Activated B cell treated with CpG ODN at 0.5 μM for 24 hours (primary cell): ENCODE measurements around the gene UBE2G2. TPM values are rescaled to one million over a fixed set of nuclear protein-coding genes. Genes with fewer than 3 reads are reported as not detected.

Experiments
- ATAC-seq: fragments of 200-7000 bp; cut with Tn5 transposase; one replicate; pipeline ENCODE4 v1.10.0; 2021; ENCODE audit warnings: low read depth, mild to moderate bottlenecking, moderate library complexity
- CTCF ChIA-PET: fragments of 350-600 bp; sonication (Branson Sonifier 250); formaldehyde crosslinking; loops from one replicate; lab custom pipeline; 2021; ENCODE audit warnings: antibody characterized with exemption; lab: Charles Lee
- POLR2A ChIA-PET: fragments of 350-600 bp; sonication (Branson Sonifier 250); formaldehyde crosslinking; loops from one replicate; lab custom pipeline; 2021; ENCODE audit warnings: antibody characterized with exemption; lab: Charles Lee
- DNase-seq: peaks from one replicate; pipeline ENCODE4 v3.0.0; 2022
- H3K27ac Mint-ChIP-seq: one replicate; pipeline ENCODE4 v1.8.0; 2020; ENCODE audit warnings: mixed read lengths
- H3K27me3 Mint-ChIP-seq: one replicate; pipeline ENCODE4 v1.8.0; 2021; ENCODE audit warnings: mixed read lengths
- H3K36me3 Mint-ChIP-seq: one replicate; pipeline ENCODE4 v1.8.0; 2021; ENCODE audit warnings: low read depth, mixed read lengths
- H3K4me1 Mint-ChIP-seq: one replicate; pipeline ENCODE4 v1.8.0; 2021; ENCODE audit warnings: mixed read lengths
- H3K4me3 Mint-ChIP-seq: one replicate; pipeline ENCODE4 v1.8.0; 2020; ENCODE audit warnings: mild to moderate bottlenecking, mixed read lengths
- H3K9me3 Mint-ChIP-seq: one replicate; pipeline ENCODE4 v1.8.0; 2020; ENCODE audit warnings: mixed read lengths
- CTCF ChIP-seq: fragments of 200-600 bp; IDR thresholded peaks from one replicate; pipeline ENCODE4 v1.8.0; 2022; ENCODE audit warnings: antibody characterized with exemption, mild to moderate bottlenecking
- intact Hi-C: fragments of 100-400 bp; cut with micrococcal nuclease; formaldehyde crosslinking; loops from one replicate; pipeline ENCODE4 v1.15.1; 2024
- total RNA-seq: library from RNA; stranded (reverse); gene quantifications from 2 replicates; pipeline ENCODE4 v1.2.3, GENCODE V29; 2022

The UBE2G2 gene
- total RNA-seq, 1 donor from 2014 or later = 108 TPM

- Mint-ChIP-seq H3K27ac (no peak within 1 kb of the TSS), H3K4me1 (peaks cover 12% of the 10 kb centered on the region), H3K4me3 (peak within 1 kb of the TSS; percentile 67), H3K27me3 (no peaks in the 10 kb centered on the region), H3K9me3 (peaks cover 6% of the 10 kb centered on the region), H3K36me3 (peaks cover 6% of the 10 kb centered on the region)
- POLR2A ChIA-PET = interaction anchor here (0.8 to 1.5 kb wide), 11 partner anchors 10 to 113 kb away, joined by 3 to 17 read pairs (median 4); partner anchors contain the start of genes PTTG1IP and UBE2G2
- intact Hi-C loops = loop anchor here (1.0 to 10.0 kb wide), 7 partner anchors 17 to 479 kb away; partner anchors contain the start of genes ADARB1, CFAP410, POFUT2 and PTTG1IP
- DNase-seq (peak; percentile 96), ATAC-seq (peak; percentile 69)
- no peak for TF ChIP-seq CTCF
- CTCF ChIA-PET = no interaction called here
These were observed 16.5 kb upstream of the UBE2G2 start, which contains the start of gene SUMO3 for GRCh38 chr21:44817914-44818639. Gene SUMO3 (minus strand): TSS chr21:44818062. CDS start chr21:44817968, 94 bp downstream.

GRCh38 chr21:44817506-44817880 lies 15.9 kb upstream of the UBE2G2 start:
- Mint-ChIP-seq H3K36me3 (peaks cover 9% of the 10 kb centered on the region), H3K4me1 (peaks cover 12% of the 10 kb centered on the region), H3K27me3 (no peaks in the 10 kb centered on the region), H3K27ac (no peak overlapping the region), H3K4me3 (peak overlapping the region; percentile 53), H3K9me3 (peaks cover 6% of the 10 kb centered on the region)
- POLR2A ChIA-PET = interaction anchor here (0.5 to 1.5 kb wide), 18 partner anchors 9 to 924 kb away, joined by 3 to 17 read pairs (median 4); partner anchors contain the start of genes POFUT2, PTTG1IP and UBE2G2
- CTCF ChIA-PET = no interaction called here
- intact Hi-C loops = loop anchor here (1.0 to 10.0 kb wide), 5 partner anchors 16 to 479 kb away; partner anchors contain the start of genes ADARB1, CFAP410, POFUT2 and UBE2G2
- ATAC-seq (peak; percentile 93), DNase-seq (peak; percentile 89)
- TF ChIP-seq CTCF = no peak

- CTCF ChIA-PET = no interaction called here
- POLR2A ChIA-PET = interaction anchor here (0.5 to 1.5 kb wide), 18 partner anchors 9 to 923 kb away, joined by 3 to 17 read pairs (median 4); partner anchors contain the start of genes POFUT2, PTTG1IP and UBE2G2
- ATAC-seq = no peak
- H3K36me3 Mint-ChIP-seq = peaks cover 15% of the 10 kb centered on the region
- H3K27ac Mint-ChIP-seq = peak overlapping the region; percentile 53
- intact Hi-C loops = loop anchor here (1.0 to 10.0 kb wide), 5 partner anchors 16 to 478 kb away; partner anchors contain the start of genes ADARB1, CFAP410, POFUT2 and UBE2G2
- peak overlapping the region; percentile 66 for H3K4me3 Mint-ChIP-seq
- no peak for DNase-seq
- TF ChIP-seq CTCF = no peak
- H3K9me3 Mint-ChIP-seq = peaks cover under 1% of the 10 kb centered on the region
- peaks cover 12% of the 10 kb centered on the region for H3K4me1 Mint-ChIP-seq
- no peaks in the 10 kb centered on the region for H3K27me3 Mint-ChIP-seq
These were observed 15.3 kb upstream of the UBE2G2 start for GRCh38 chr21:44816761-44817505.

- Mint-ChIP-seq H3K4me1 (peaks cover 12% of the 10 kb centered on the region), H3K27me3 (no peaks in the 10 kb centered on the region), H3K27ac (peak overlapping the region; percentile 53), H3K9me3 (no peaks in the 10 kb centered on the region), H3K36me3 (peaks cover 20% of the 10 kb centered on the region), H3K4me3 (peak overlapping the region; percentile 66)
- intact Hi-C loops = loop anchor here (2.0 to 10.0 kb wide), 4 partner anchors 116 to 477 kb away; partner anchors contain the start of genes ADARB1, CFAP410 and POFUT2
- no peak for TF ChIP-seq CTCF
- no peak for ATAC-seq
- ChIA-PET CTCF (interaction anchor here (0.8 to 1.0 kb wide), 2 partner anchors 14 to 22 kb away, joined by 3 read pairs; partner anchors contain the start of gene UBE2G2), POLR2A (interaction anchor here (0.6 to 1.3 kb wide), 3 partner anchors 11 to 125 kb away, joined by 3 to 7 read pairs (median 5); partner anchors contain the start of gene UBE2G2)
- DNase-seq = no peak
These were observed 14.4 kb upstream of the UBE2G2 start for GRCh38 chr21:44815852-44816628.
